ENCODE data around the gene MAP3K1.
A peak's percentile ranks its signal among the peaks of the same experiment; 100 is the strongest.
"Not testable (repeated sequence)": the region's sequence is repeated elsewhere in the genome, so short reads cannot be mapped to it uniquely, and the experiment has no call there.

MAP3K1 gene

DNA sequence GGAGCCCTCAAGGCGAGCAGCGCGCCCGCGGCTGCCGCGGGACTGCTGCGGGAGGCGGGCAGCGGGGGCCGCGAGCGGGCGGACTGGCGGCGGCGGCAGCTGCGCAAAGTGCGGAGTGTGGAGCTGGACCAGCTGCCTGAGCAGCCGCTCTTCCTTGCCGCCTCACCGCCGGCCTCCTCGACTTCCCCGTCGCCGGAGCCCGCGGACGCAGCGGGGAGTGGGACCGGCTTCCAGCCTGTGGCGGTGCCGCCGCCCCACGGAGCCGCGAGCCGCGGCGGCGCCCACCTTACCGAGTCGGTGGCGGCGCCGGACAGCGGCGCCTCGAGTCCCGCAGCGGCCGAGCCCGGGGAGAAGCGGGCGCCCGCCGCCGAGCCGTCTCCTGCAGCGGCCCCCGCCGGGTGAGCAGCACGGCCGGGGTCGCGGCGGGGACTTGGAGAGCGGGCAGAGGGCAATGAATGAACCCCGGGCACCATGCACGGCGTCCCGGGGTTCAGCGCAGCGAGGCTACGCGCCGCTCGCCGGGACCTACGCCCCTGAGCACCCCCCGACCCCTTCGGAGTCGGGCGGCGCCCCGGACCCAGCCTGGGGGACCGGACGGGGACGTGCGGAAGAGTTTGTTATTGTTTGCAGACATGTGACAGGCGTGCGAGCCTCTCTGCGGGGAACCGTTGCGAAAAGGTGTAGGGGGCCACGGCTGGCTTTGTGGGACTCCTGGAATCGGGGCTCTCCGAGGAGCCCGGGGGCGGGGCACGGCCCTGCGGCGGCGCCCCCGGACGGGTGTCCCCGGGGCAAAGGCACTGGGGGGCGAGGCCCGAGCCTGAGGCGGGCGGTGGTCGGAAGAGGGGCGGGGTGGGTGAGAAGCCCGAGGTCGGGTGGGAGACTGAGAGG, 553 bp downstream of the MAP3K1 start:
- DNase-seq (ENCODE audit: low read depth in 2 of 2): no peak

DNA sequence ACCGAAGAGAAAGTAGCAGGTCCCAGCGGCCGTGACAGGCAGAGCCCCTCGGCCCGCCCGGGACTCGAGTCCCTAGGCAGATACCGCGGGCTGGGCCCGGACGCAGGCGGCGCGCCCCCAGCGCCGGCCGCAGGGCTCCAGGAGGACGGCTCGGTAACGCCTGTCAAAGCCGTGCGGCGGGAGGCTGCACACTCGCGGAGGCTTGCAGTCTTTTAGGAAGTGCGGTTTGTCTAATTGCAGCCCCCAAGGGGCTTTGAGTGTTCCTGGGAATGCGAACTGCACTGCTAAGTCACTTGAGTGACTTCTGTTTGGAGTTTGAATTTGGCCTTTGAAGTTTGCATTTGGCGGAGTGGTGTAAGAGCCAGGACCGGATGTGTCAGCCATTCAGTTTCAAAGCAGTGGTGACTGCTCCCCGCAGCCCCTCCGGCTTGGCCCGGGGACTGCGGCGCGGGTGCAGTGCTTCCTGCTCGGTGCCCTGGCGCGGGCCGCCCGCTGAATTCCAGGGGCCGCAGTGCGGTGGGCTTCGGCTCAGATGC, 1.3 kb downstream of the MAP3K1 start:
- no peak for DNase-seq (ENCODE audit: low read depth in 2 of 2)

DNA sequence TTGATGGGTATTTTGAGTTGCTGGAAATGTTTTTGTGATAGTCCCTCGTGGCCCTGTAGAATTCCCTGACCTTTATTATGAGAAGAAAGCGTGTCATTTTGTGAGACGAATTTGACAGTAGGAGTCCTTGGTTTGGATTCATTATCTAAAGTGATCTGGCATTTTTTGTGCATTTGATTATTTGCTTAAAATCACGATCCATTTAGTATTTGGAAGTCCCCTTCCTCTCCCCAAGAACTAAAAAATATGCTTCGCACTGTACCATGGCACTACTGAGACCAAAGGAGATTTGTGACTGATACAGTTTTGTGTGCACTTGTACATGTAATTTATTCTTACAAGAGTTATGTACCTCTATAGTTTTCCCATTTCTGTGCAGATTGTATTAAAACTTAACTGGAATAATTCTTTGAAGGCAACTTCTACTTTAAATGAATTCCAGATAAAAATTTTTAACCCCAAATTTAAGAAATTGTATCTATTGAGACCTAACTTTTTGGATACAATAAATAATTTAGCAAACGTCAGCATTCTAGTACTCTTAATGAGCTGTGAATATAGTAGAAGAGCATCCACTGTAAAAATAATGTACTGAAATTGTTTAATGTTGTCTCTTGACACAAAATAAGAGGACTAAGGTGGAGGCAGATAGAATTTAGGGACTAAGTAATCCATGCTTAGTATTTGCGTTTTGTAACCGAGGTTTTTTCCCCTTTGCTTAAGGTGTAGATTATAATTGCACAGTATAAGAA, 2.1 kb downstream of the MAP3K1 start:
- DNase-seq (ENCODE audit: low read depth in 2 of 2): no peak

GRCh38 chr5:56818450-56819037, 3.2 kb downstream of the MAP3K1 start:
- no peak for DNase-seq (ENCODE audit: low read depth in 2 of 2)

DNA sequence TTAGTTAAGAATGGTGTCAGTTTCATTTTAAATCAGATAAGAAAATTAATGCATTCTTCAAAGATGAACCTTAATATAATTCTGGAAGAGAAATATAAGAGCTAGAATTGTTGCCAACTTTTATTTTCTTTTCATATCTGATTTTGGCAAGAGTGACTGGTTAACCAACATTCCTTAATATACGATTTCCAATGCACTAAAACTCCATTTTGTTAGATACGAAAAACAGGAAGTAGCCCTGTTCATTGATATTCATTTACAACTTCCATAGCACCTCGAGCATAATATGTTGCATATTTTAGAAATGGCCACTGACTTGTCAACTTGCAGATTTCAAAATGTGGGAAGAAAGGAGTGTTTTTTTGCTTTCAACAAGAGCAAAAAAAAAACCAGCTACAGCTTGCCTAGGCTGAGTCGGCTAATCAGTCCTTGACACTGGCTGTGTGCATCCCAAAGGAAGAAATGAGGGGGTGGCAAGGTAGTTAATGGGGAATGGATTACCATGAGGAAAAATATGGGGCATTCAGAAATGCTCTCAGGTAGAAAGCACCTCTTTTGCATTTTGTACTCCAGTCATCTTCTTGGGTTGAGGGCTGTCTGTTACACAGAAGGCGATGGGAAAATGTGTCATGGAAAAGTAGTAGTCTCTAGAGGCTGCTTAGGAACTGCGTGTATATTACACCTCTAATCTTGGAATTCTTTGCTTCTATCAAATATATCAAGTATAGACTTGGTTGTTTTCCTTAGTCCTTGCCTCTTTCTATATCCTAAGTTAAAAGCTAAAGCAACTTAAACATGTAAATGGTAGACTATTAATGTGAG, 3.9 kb downstream of the MAP3K1 start:
- DNase-seq (ENCODE audit: low read depth in 2 of 2): no peak

DNA sequence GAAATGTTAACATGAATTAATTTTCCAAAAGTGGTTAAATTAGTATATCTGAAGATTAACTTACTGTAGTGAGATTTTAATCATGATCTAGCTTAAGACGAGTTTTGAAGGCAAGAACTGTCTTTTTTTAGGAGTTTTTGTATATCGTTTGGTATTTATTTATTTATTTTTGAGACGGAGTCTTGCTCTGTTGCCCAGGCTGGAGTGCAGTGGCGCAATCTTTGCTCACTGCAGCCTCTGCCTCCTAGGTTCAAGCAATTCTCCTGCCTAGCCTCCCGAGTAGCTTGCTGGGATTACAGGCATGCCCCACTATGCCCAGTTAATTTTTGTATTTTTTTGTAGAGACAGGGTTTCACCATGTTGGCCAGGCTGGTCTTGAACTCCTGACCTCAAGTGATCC, 6.5 kb downstream of the MAP3K1 start:
- DNase-seq (ENCODE audit: low read depth in 2 of 2): not testable (repeated sequence)

DNA sequence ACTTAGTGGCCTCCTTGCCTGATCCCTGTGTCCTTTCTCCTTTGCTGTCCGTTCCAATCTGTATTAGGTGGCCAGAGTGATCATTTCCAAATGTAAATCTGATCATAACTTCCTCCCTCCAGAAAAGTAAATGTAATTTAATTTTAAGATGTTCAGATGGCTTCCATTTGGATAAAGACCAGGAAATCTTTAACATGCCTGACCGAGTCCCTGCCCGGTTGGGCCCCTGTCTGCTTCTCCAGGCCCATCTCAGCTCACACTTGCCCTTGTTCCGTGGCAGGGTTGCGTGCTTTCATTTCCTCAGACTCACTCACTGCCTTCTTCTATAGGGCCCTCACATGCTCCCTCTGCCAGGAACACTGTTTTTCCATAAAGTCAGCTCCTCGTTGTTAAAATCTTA, 7.6 kb downstream of the MAP3K1 start:
- DNase-seq (ENCODE audit: low read depth in 2 of 2): no peak

DNA sequence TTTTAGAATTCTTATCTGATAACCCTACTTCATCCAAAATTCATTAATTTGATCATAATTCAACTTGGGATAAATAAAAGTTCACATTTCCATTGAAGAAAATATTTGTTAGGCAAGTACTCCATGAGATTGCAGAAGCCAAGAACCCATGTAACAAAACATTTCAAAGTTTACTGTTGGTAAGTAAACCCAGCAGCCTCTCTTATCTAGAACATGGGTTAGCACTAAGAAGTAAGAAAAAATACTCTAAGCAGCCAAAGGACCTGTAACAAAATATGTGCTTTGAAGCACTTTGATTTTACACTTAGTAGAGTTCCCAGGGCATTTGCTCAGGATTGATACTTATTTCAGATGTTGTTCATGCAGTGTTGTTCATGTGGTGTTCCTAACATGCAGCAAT, 8.7 kb downstream of the MAP3K1 start:
- no peak for DNase-seq (ENCODE audit: low read depth in 2 of 2)

DNA sequence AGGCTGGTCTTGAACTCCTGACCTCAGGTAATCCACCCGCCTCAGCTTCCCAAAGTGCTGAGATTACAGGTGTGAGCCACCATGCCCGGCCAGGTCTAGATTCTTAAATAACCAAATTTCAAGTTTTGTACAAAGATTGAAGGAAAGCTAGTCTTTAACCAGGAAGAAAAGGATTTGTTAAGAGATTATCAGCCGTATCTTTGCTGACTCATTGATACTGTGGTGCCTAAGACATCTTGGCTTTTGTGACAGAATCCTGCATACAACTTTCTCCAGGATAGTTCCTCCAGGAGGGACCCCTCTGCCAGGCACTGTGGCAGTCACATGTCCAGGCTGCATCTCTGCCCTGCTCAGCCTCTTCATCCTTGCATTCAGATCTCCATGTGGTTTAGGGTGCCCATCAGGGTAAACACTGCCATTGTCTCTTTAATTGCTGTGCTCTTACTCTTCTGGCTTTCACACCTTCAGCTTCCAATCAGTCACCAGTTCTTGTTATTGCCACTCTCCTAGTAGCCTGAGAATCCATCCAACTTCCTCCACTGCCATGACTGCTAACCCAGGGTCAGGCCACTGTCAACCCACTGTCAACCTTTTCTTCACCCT, 10.0 kb downstream of the MAP3K1 start:
- DNase-seq (ENCODE audit: low read depth in 2 of 2): no peak

DNA sequence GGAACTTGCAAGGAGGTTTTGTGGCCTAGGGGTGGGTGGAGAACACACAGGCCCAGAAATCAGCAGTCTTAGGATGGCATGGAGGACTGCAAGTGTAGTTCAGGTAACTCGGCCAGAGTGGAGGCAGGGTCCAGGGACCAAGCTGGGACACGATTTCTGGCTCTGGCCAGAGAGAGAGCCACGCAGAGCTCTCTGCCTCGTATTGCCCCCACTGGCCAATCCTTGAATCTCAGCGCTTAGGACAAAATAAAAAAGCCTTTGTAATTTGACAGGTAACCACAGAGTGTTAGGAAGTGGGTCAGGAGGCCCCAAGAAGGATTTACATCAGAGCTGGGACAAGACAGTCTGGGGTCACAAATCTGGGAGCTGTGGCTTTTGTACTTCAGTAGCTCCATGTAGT, 11.7 kb downstream of the MAP3K1 start:
- DNase-seq (ENCODE audit: low read depth in 2 of 2): no peak

DNA sequence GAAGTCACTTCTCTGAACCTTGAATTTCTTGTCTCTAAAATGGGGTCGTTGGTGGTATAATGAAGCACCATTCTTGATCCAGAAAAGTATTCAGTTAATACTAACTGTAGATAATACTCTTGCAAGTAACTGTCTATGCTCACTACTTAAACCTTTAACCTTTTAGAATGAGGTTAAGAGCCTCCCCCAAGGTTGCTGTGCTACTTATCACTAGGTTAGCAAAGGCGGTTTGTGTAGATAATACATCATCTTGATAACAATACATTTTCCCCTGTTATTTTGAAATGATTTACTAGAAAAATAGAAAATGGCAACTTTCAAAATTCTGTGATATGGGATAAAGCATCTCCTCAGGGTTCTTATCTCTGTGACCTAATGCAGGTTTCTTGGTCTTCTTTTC, 12.6 kb downstream of the MAP3K1 start:
- DNase-seq (ENCODE audit: low read depth in 2 of 2): no peak

GRCh38 chr5:56829137-56829908, 14.0 kb downstream of the MAP3K1 start:
- DNase-seq (ENCODE audit: low read depth in 2 of 2): no peak

DNA sequence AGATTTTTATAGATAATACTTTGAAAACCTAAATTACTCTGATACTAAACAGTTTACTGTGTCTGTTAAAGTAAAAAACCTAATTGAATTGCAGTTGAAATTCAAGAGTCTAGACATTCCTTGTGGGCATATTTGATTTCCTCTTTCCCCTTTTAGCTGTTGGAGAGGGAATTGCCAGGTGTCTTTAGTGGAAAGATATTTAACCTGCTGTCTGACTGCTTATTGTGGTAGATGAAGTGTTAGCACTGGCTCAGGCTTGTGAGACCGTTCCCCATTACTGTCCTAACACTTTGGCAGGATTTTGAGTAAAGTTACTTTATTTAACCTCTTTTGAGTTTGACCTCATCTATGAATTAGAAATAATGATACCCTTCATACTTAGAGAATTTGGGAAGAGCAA, 16.4 kb downstream of the MAP3K1 start:
- DNase-seq (ENCODE audit: low read depth in 2 of 2): no peak

DNA sequence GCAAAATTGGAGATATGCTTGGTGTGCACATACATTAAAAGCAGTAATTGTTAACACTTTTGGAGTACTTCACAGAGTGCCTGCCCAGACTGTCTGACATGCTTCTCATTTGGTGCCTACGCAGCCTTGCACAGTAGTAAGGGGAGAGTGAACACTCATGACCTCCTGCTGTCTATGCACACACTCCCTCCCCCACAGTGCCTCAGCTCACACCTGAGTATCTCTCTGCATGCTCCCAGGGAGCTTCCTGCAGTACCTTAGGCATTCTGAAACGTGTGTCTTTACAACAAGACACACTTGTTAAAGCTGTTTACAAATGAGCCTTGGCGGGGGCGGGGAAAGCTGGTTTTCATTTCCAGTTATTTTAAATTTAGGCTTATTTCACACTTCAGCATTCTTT, 18.0 kb downstream of the MAP3K1 start:
- no peak for DNase-seq (ENCODE audit: low read depth in 2 of 2)

- no peak for DNase-seq (ENCODE audit: low read depth in 2 of 2)
These were observed 22.0 kb downstream of the MAP3K1 start for GRCh38 chr5:56837381-56837780.

DNA sequence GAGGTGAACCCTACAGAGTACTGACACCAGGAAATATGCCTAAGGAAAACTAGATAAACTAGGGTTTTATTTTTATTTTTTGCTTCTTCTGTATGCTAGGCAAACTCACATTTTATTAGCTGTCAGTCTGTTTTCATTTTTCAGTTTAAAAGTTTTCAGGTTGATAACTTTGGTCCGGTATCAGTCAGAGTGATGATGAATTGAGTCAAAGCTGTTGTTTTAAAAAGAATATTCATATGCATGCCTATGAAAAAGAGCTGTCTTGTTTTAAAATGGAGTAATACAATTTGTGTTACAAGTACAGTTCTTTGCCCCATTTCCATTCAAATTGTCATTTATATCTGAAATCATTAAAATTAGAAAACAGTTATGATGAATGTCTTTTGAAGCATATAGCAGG, 22.6 kb downstream of the MAP3K1 start:
- no peak for DNase-seq (ENCODE audit: low read depth in 2 of 2)

- peak; percentile 47 to 50 for DNase-seq (ENCODE audit: low read depth in 2 of 2)
These were observed 23.2 kb downstream of the MAP3K1 start for GRCh38 chr5:56838409-56839039.

DNA sequence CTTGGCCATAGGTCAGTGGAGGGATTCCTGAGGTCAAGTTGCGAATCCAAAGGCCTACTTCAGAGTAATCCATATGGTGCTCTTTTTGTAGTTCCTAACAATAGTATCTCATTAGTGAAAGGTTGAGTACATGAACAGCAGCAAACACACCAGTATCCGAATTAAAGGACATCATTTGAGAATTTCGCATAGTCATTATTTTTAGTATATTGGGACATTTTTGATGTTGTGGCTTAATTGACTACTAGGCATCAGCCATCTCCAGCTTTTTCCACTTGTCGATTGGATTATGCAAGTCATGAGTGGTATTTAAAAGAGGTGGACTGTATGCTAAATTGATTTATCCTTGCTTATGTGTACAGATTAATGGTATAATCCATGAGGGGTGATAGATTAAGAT, 23.7 kb downstream of the MAP3K1 start:
- DNase-seq (ENCODE audit: low read depth in 2 of 2): no peak

GRCh38 chr5:56840597-56840996, 25.2 kb downstream of the MAP3K1 start:
- DNase-seq (ENCODE audit: low read depth in 2 of 2): no peak

GRCh38 chr5:56845277-56845676, 29.9 kb downstream of the MAP3K1 start:
- DNase-seq (ENCODE audit: low read depth in 2 of 2): no peak

Measured in fibroblast of skin of left biceps (primary cell).